ENCODE results near the gene SERPINA1.
"Not testable (repeated sequence)": the region's sequence is repeated elsewhere in the genome, so short reads cannot be mapped to it uniquely, and the experiment has no call there.

SERPINA1 gene

DNA sequence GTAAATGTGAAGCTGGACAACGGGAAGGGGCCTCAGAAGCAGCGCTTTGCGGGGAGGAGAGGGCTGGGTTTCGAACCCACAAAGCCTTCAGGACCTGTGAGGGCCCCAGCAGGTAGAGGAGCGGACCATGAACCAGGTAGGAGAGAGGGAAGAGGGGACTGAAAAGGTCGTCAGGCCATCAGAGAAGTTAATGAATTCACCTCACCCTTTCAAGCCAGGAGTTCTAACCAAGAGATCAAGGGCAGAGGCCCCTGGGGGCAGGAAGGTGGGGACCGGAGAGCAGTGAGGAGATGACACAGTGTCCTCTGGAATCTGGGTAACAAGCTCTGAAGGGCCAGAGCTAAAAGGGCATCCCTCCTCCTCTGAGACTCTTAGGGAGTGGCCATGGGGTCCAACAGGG is 19.4 kb downstream of the SERPINA1 start:
- DNase-seq: no peak

DNA sequence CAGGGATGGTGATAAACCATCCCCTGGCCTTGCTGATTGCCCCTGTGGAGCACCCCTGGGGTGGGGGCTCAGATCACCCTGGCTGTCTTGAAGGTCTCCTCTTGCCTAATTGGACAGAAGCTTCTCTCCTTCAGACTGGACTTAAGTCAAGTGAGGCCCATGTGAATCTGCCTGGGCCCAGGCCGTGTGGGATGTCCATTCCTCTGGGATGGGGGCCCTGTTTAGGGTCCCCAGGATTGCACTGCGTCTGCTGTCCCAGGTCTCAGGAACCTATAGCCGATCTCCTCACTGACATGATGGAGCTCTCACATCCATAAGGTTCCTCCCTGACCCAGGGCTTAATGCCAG is 20.2 kb downstream of the SERPINA1 start:
- DNase-seq: no peak

GRCh38 chr14:94367347-94368242 is 20.8 kb downstream of the SERPINA1 start:
- no peak for DNase-seq

DNA sequence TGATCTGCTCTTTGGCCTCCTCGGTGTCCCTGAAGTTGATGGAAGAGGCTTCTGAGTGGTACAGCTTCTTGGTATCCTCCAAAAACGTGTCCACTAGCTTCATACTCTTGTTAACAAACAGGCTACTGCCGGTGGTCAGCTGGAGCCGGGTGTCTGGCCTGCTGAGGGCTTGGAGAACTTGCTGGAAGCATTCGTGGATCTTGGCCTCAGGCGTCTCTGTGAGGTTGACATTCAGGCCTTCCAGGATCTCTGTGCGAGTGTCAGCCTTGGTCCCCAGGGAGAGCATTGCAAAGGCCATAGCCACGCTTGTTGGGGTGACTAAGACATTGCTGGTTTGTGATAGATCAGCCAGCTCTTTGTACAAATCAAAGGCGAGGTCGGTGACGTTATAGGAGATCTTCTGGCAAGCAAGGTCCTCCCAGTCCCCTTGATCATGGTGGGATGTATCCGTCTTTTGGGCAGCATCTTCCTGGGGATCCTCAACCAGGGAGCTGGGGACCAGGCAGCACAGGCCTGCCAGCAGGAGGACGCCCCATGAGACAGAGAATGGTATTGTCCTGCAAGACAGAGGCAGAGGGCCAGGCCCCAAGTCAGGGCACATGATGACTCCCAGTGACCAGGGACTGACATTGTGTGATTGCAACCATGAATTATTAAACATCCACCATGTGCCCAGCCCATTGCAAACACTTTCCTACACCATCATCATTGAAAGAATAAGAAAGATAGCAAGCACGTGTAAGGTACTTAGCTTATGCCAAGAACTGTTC is 22.1 kb downstream of the SERPINA1 start, which contains the start of gene SERPINA2:
Gene SERPINA2 (minus strand): TSS at position 553 of the 770 bp plus-strand sequence.
- DNase-seq: peak; percentile 38

- DNase-seq: no peak
These were observed 22.8 kb downstream of the SERPINA1 start for GRCh38 chr14:94365624-94366023.

DNA sequence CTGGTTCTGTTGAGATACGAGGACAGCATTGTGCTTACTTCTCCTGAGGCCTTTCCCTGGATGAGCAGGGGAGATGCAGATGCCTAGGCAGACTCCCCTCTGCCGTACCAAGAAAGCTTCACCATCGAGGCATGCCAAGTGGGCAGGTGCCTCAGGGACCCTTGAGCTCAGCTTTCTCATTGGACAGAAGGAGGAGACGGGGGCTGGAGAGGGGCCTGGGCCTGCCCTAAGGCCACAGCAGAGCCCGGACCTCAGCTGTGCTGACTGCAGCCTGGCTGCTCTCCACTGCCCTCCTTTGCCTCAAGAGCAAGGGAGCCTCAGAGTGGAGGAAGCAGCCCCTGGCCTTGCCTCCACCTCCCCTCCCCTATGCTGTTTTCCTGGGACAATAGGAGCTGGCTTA is 23.4 kb downstream of the SERPINA1 start:
- no peak for DNase-seq

DNA sequence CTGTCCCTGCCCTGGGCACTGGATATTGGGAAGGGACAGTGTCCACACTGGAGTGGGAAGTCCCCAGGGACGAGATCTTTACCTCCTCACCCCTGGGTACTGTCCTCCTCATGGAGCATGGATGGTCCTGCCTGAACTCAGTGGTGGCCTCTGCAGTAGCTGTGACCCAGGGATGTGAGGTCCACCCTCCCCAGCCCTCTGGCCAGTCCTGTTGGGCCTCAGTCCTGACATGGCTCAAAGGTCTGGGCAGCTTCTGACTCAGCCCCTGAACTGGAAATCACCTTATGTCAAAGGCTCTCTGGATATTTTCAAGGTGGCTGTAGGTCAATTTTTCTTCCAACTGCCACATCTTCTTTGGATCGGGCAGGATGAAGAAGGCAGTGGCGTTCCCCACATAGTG is 24.4 kb downstream of the SERPINA1 start:
- DNase-seq: no peak

- no peak for DNase-seq
These were observed 25.2 kb downstream of the SERPINA1 start for GRCh38 chr14:94363151-94363624.

DNA sequence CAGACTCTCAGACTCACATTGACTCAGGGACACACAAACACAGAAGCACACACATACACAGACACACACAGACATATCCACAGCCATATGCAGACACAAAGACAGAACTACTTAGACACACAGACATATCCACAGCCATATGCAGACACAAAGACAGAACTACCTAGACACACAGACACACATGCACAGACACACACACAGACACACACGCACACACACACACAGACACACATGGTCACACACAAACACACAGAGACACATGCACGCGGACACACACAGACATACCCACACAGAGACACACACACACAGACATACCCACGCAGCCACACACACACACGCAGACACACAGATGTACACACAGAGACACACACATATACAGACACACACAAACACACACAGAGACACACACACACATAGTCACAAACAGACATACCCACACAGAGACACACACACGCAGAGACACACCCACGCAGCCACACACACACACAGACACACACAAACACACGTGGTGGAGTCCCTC is 25.7 kb downstream of the SERPINA1 start:
- no peak for DNase-seq

DNA sequence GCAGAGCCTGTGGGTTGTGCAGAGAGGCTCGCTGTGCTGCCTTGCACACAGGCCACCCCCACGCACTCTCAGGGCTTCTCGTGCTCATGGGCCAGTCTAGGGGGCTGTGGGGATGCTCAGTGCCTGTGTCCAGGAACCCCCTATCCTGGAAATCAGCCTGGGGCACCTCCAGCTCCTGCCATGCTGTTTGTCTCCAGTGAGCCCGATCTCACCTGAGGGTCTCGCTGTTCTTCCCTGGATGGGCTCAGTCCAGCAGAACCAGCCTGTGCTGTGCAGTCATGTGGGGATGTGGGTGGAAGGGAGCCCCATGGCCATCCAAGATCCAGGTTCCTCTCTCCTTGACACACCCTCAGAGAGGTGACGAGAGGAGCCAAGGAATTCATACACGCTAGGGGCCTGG is 26.7 kb downstream of the SERPINA1 start:
- no peak for DNase-seq

DNA sequence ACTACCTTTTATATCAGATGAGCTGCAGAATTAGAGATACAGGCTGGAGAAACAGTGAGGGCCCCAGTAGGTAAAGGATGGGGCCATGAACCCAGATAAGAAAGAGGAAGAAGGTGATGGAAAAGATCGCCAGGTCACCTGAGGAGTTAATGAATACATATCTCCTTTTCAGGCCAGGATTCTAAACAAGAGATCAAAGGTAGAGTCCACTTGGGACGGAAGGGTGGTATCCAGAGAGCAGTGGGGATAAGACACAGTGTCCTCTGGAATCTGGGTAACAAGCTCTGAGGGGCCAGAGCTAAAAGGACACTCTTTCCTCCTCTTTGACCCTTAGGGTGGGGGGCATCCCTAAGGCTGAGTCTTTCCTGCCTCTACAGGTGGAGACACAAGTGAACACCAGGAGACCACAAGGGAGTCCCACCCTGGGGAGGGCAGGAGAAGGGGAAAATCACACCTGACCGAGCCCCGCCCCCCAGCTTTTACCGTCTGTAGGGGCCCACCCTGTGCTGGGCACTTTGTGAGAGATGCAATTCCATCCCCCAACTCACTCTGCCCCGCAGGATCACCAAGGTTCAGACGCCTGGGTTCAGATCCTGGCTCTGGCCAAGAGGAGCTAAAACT is 27.3 kb downstream of the SERPINA1 start:
- no peak for DNase-seq

GRCh38 chr14:94357166-94357565 is 31.2 kb downstream of the SERPINA1 start:
- DNase-seq: no peak

DNA sequence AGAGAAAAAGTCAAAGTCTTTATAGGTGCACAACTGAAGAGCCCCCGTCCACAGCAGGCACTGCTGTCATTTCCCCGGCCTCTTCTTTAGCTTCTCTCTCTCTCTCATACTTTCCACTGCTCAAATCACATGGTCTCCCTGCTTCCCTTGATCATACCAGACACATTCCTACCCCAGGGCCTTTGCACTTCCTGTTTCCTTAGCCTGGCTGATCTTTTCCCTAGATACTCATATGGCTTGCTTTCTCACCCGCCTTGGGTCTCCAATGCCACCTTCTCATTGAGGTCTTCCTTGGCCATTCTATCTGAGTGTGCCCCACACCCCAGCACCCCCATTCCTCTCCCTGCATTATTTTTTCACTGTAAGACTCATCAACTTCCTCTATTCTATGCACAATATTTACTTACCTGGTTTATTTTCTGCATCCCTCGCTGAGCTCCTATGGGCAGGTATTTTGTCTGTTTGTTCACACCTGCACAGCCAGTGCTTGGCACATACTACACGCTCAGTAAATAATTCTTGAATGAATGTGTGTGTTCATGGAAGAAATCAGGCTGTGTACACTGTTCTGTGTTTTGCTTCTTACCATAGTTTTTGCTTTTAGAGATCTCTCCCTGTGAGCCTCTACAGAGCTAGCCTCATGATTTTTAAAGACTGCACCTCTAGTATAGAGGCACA is 31.9 kb downstream of the SERPINA1 start:
- DNase-seq: no peak

DNA sequence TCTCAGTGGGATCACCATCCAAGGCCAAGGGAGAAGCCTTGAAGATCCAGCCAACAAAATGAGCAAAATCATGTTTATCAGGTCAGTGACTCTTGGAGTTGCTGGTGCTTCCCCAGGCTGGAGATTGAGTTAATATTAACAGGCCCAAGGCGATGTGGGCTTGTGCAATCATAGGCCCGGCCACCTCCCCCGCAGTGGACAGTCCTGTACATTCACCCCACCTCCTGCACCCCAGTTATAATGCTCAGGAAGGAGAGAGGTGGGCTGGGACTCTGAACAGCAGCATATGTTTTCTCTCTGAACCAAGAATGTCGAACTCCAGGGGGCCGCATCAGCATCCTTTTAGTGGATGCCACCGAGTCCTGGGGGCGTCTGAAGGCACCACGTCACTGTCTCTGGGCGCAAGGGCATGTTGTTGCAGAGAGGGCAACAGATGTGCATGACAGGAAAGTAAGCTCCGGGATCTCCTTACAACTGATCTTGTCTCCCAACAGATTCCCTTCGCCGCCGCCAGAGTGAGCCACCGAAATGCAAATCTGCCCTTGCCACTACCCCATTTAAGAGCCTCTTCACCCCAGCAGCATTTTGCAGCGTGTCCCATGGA is 33.1 kb downstream of the SERPINA1 start:
- peak; percentile 62 for DNase-seq

GRCh38 chr14:94354638-94355185 is 33.7 kb downstream of the SERPINA1 start:
- no peak for DNase-seq

DNA sequence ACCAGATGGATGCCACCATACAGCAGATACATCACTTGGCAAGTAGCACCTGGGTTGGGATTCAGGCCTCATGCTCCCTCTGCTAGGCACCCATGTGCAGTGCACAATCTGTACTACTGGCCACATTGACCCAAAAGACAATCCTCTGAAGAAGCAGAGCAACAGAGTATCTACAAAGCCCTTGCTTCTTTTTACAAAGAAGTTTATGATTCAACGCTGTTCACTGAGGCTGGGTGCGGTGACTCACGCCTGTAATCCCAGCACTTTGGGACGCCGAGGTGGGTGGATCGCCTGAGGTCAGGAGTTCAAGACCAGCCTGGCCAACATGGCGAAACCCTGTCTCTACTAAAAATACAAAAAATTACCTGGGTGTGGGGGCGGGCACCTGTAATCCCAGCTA is 34.2 kb downstream of the SERPINA1 start:
- not testable (repeated sequence) for DNase-seq

DNA sequence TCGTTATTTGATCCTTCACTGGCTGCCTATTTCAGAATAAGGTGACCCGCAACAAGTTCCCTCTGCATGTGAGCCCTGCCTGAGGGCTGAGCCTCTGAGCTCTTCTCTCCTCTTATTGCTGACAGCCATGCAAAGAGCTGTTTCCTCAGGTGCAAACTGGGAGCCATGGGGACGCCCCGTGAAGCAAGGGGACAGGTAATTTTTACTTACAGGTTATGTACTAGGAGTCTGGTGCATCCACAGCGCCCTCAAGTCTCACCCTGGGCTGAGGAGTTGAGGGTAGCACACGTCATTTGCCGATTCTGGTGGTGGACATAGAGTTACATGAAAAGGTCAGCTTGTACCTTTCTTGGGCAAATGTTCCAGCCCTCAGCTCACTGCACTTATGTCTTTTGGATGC is 39.1 kb downstream of the SERPINA1 start:
- DNase-seq: no peak

- no peak for DNase-seq
These were observed 39.6 kb downstream of the SERPINA1 start for GRCh38 chr14:94348836-94349235.

- DNase-seq: no peak
These were observed 41.6 kb downstream of the SERPINA1 start for GRCh38 chr14:94346841-94347240.

DNA sequence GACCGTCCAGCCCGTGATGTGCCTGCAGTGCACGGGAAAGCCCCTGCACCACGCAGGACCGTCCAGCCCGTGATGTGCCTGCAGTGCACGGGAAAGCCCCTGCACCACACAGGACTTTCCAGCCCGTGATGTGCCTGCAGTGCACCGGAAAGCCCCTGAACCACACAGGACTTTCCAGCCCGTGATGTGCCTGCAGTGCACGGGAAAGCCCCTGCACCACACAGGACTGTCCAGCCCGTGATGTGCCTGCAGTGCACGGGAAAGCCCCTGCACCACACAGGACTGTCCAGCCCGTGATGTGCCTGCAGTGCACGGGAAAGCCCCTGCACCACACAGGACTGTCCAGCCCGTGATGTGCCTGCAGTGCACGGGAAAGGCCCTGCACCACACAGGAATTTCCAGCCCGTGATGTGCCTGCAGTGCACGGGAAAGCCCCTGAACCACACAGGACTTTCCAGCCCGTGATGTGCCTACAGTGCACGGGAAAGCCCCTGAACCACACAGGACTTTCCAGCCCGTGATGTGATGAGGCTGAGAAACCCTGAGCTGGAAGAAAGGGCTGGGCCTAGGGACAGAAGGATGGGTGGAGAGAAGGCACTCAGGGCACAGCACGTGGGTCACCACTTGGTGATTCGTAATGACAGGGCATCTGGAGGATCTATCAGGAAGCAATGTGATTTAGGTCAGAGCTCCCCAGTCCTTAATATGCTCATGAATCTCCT is 42.2 kb downstream of the SERPINA1 start:
- peak; percentile 73 for DNase-seq

Data from fibroblast of skin of back (primary cell).